ENCODE results near the gene TRHDE.

Gene TRHDE

DNA sequence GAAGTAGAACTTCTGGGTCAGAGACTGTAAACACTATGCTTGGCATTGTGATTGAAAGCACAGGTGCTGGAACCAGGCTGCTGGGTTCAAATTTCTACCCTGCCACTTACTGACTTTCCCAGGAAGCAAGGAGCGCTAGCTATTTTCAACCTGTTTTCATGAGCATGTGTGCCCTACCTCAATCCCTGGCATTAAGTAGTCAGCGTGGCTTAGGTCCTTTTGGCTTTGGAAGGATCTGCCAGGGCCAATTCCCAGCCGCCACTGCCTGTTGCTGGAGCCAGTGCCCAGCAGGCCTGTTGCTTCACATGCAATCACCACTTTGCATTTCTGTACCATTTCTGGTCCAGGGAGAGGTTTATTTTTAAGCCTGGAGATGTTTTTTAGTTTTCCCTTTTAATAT, 196.3 kb downstream of the TRHDE start:
- no peak for DNase-seq (ENCODE audit: low spot score)
- H2BK120ac ChIP-seq (ENCODE audit: low read depth, low read length): no peak overlapping the region
- H4K91ac ChIP-seq (ENCODE audit: low read depth, low read length, poor library complexity): no peak overlapping the region
- no peaks in the 10 kb centered on the region for H3K79me1 ChIP-seq (ENCODE audit: low read depth, low read length)
- no peak overlapping the region for H2AFZ ChIP-seq (ENCODE audit: low read length)
- H2BK12ac ChIP-seq (ENCODE audit: low read length): no peak overlapping the region
- no peak overlapping the region for H2BK15ac ChIP-seq (ENCODE audit: low read length)
- H3K4me3 ChIP-seq (ENCODE audit: low read length in 2 of 2): no peak overlapping the region
- H3K4me1 ChIP-seq (ENCODE audit: control insufficient read depth in 2 of 2, insufficient read depth in 1 of 2, low read depth in 1 of 2, low read length in 2 of 2): no peaks in the 10 kb centered on the region
- no peaks in the 10 kb centered on the region for H3K36me3 ChIP-seq (replicated peaks in 1 of 2; ENCODE audit: control insufficient read depth in 2 of 2, insufficient read depth in 2 of 2, low read length in 2 of 2)
- H3K14ac ChIP-seq (ENCODE audit: low read length): no peak overlapping the region
- H3K27me3 ChIP-seq (ENCODE audit: control insufficient read depth in 3 of 3, insufficient read depth in 3 of 3, low read depth in 1 of 3, low read length in 3 of 3): no peaks in the 10 kb centered on the region
- H2BK5ac ChIP-seq (ENCODE audit: low read length): no peak overlapping the region
- H3K9me3 ChIP-seq (replicated peaks in 1 of 2; ENCODE audit: control insufficient read depth in 2 of 2, insufficient read depth in 1 of 2, low read depth in 1 of 2, low read length in 2 of 2): no peaks in the 10 kb centered on the region
- H2AK5ac ChIP-seq (ENCODE audit: low read depth, low read length): no peak overlapping the region
- no peak overlapping the region for H3K4ac ChIP-seq (ENCODE audit: low read length)
- no CpG with 5 or more reads among the region's 3 CpGs for WGBS, 2 donors (ENCODE audit: extremely low coverage in 2 of 2, insufficient read length in 2 of 2, insufficient replicate concordance in 1 of 2)
- no peak overlapping the region for H3K27ac ChIP-seq (replicated peaks; ENCODE audit: low read length)
- peak overlapping the region; percentile 30 for H4K8ac ChIP-seq (ENCODE audit: low read depth, low read length)
- H3K9ac ChIP-seq (ENCODE audit: low read depth, low read length, poor library complexity): no peak overlapping the region
- no peak overlapping the region for H3K23ac ChIP-seq (ENCODE audit: low read depth, low read length, poor library complexity)
- H3K4me2 ChIP-seq (ENCODE audit: insufficient read depth, low read length, poor library complexity, severe bottlenecking): no peak overlapping the region
- H3K18ac ChIP-seq (ENCODE audit: low read length): no peak overlapping the region

DNA sequence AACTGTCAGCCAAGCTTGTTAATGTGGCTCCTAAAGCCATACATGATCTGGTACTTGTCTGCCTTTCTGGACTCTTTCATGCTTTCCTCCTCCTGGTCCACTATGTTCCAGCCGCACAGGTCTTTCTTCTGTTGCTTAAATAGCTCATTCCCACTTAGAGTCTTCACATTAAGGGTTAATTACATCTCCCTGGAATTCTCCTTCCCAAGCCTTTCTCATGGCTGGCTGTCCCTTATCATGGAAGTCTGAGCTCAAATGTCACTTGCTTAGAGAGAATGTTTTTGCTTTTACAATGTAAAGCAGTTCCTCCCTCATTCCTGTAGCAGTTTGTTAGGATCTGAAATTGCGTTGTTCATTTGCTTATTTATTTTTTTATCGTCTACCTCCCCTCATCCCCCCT, 199.6 kb downstream of the TRHDE start:
- Histone ChIP-seq H4K8ac (ENCODE audit: low read depth, low read length) (no peak overlapping the region), H3K9ac (ENCODE audit: low read depth, low read length, poor library complexity) (no peak overlapping the region), H2BK15ac (ENCODE audit: low read length) (no peak overlapping the region), H2BK120ac (ENCODE audit: low read depth, low read length) (no peak overlapping the region), H3K4ac (ENCODE audit: low read length) (no peak overlapping the region), H3K4me2 (ENCODE audit: insufficient read depth, low read length, poor library complexity, severe bottlenecking) (no peak overlapping the region), H3K79me1 (ENCODE audit: low read depth, low read length) (no peaks in the 10 kb centered on the region), H3K4me3 (ENCODE audit: low read length in 2 of 2) (no peak overlapping the region), H3K14ac (ENCODE audit: low read length) (no peak overlapping the region), H2AFZ (ENCODE audit: low read length) (peak overlapping the region; percentile 31), H3K27me3 (ENCODE audit: control insufficient read depth in 3 of 3, insufficient read depth in 3 of 3, low read depth in 1 of 3, low read length in 3 of 3) (no peaks in the 10 kb centered on the region), H3K27ac (replicated peaks; ENCODE audit: low read length) (no peak overlapping the region), H3K36me3 (replicated peaks in 1 of 2; ENCODE audit: control insufficient read depth in 2 of 2, insufficient read depth in 2 of 2, low read length in 2 of 2) (no peaks in the 10 kb centered on the region), H3K18ac (ENCODE audit: low read length) (no peak overlapping the region), H3K9me3 (replicated peaks in 1 of 2; ENCODE audit: control insufficient read depth in 2 of 2, insufficient read depth in 1 of 2, low read depth in 1 of 2, low read length in 2 of 2) (no peaks in the 10 kb centered on the region), H2BK5ac (ENCODE audit: low read length) (no peak overlapping the region), H2BK12ac (ENCODE audit: low read length) (no peak overlapping the region), H3K23ac (ENCODE audit: low read depth, low read length, poor library complexity) (no peak overlapping the region), H3K4me1 (ENCODE audit: control insufficient read depth in 2 of 2, insufficient read depth in 1 of 2, low read depth in 1 of 2, low read length in 2 of 2) (no peaks in the 10 kb centered on the region), H2AK5ac (ENCODE audit: low read depth, low read length) (no peak overlapping the region), H4K91ac (ENCODE audit: low read depth, low read length, poor library complexity) (no peak overlapping the region)
- WGBS, 2 donors (ENCODE audit: extremely low coverage in 2 of 2, insufficient read length in 2 of 2, insufficient replicate concordance in 1 of 2): no CpG with 5 or more reads among the region's 3 CpGs
- no peak for DNase-seq (ENCODE audit: low spot score)

- Histone ChIP-seq H3K4ac (ENCODE audit: low read length) (no peak overlapping the region), H3K4me1 (ENCODE audit: control insufficient read depth in 2 of 2, insufficient read depth in 1 of 2, low read depth in 1 of 2, low read length in 2 of 2) (no peaks in the 10 kb centered on the region), H2BK120ac (ENCODE audit: low read depth, low read length) (no peak overlapping the region), H2BK5ac (ENCODE audit: low read length) (no peak overlapping the region), H3K23ac (ENCODE audit: low read depth, low read length, poor library complexity) (no peak overlapping the region), H3K27ac (replicated peaks; ENCODE audit: low read length) (no peak overlapping the region), H3K79me1 (ENCODE audit: low read depth, low read length) (no peaks in the 10 kb centered on the region), H2AK5ac (ENCODE audit: low read depth, low read length) (no peak overlapping the region), H3K9ac (ENCODE audit: low read depth, low read length, poor library complexity) (no peak overlapping the region), H3K14ac (ENCODE audit: low read length) (no peak overlapping the region), H2BK12ac (ENCODE audit: low read length) (no peak overlapping the region), H2AFZ (ENCODE audit: low read length) (peak overlapping the region; percentile 31), H3K4me2 (ENCODE audit: insufficient read depth, low read length, poor library complexity, severe bottlenecking) (no peak overlapping the region), H3K18ac (ENCODE audit: low read length) (no peak overlapping the region), H2BK15ac (ENCODE audit: low read length) (no peak overlapping the region), H4K8ac (ENCODE audit: low read depth, low read length) (no peak overlapping the region), H3K9me3 (replicated peaks in 1 of 2; ENCODE audit: control insufficient read depth in 2 of 2, insufficient read depth in 1 of 2, low read depth in 1 of 2, low read length in 2 of 2) (no peaks in the 10 kb centered on the region), H3K27me3 (ENCODE audit: control insufficient read depth in 3 of 3, insufficient read depth in 3 of 3, low read depth in 1 of 3, low read length in 3 of 3) (no peaks in the 10 kb centered on the region), H3K36me3 (replicated peaks in 1 of 2; ENCODE audit: control insufficient read depth in 2 of 2, insufficient read depth in 2 of 2, low read length in 2 of 2) (no peaks in the 10 kb centered on the region), H3K4me3 (ENCODE audit: low read length in 2 of 2) (no peak overlapping the region), H4K91ac (ENCODE audit: low read depth, low read length, poor library complexity) (no peak overlapping the region)
- no peak for DNase-seq (ENCODE audit: low spot score)
- WGBS, 2 donors (ENCODE audit: extremely low coverage in 2 of 2, insufficient read length in 2 of 2, insufficient replicate concordance in 1 of 2): no CpG with 5 or more reads among the region's 3 CpGs
These were observed 200.2 kb downstream of the TRHDE start for GRCh38 chr12:72472350-72472749.

DNA sequence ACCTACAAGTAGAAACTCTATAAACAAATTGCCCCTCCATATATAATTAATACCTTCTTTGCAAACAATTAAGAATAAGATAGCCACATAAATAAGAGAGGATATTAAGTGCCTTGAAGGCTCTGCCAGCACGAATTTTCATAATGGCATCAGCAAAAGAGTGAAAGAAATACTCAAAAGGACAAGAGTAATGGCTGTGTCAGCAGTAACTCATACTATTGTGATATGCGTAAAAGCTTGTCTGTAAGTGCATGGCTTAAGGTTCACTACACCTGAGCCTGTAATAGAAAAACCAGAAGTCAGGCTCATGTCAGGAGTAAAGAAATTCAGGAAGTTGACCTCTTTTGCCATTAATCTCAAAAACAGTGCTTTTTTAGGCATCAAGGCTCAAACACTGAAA, 204.1 kb downstream of the TRHDE start:
- H3K36me3 ChIP-seq (replicated peaks in 1 of 2; ENCODE audit: control insufficient read depth in 2 of 2, insufficient read depth in 2 of 2, low read length in 2 of 2): no peaks in the 10 kb centered on the region
- no peak overlapping the region for H2BK15ac ChIP-seq (ENCODE audit: low read length)
- no peak overlapping the region for H3K4ac ChIP-seq (ENCODE audit: low read length)
- H4K91ac ChIP-seq (ENCODE audit: low read depth, low read length, poor library complexity): no peak overlapping the region
- no peak overlapping the region for H3K9ac ChIP-seq (ENCODE audit: low read depth, low read length, poor library complexity)
- H3K27me3 ChIP-seq (ENCODE audit: control insufficient read depth in 3 of 3, insufficient read depth in 3 of 3, low read depth in 1 of 3, low read length in 3 of 3): no peaks in the 10 kb centered on the region
- no peak overlapping the region for H3K4me2 ChIP-seq (ENCODE audit: insufficient read depth, low read length, poor library complexity, severe bottlenecking)
- H3K4me3 ChIP-seq (ENCODE audit: low read length in 2 of 2): no peak overlapping the region
- H3K14ac ChIP-seq (ENCODE audit: low read length): no peak overlapping the region
- no peaks in the 10 kb centered on the region for H3K4me1 ChIP-seq (ENCODE audit: control insufficient read depth in 2 of 2, insufficient read depth in 1 of 2, low read depth in 1 of 2, low read length in 2 of 2)
- H4K8ac ChIP-seq (ENCODE audit: low read depth, low read length): no peak overlapping the region
- no peak overlapping the region for H2AFZ ChIP-seq (ENCODE audit: low read length)
- H3K27ac ChIP-seq (replicated peaks; ENCODE audit: low read length): no peak overlapping the region
- H3K79me1 ChIP-seq (ENCODE audit: low read depth, low read length): no peaks in the 10 kb centered on the region
- H2BK120ac ChIP-seq (ENCODE audit: low read depth, low read length): no peak overlapping the region
- no peak overlapping the region for H2BK12ac ChIP-seq (ENCODE audit: low read length)
- no peak overlapping the region for H3K23ac ChIP-seq (ENCODE audit: low read depth, low read length, poor library complexity)
- H2BK5ac ChIP-seq (ENCODE audit: low read length): no peak overlapping the region
- H2AK5ac ChIP-seq (ENCODE audit: low read depth, low read length): no peak overlapping the region
- no peak for DNase-seq (ENCODE audit: low spot score)
- H3K9me3 ChIP-seq (replicated peaks in 1 of 2; ENCODE audit: control insufficient read depth in 2 of 2, insufficient read depth in 1 of 2, low read depth in 1 of 2, low read length in 2 of 2): peaks cover 0 to 2% of the 10 kb centered on the region in 2 donors
- no CpG with 5 or more reads among the region's 2 CpGs for WGBS, 2 donors (ENCODE audit: extremely low coverage in 2 of 2, insufficient read length in 2 of 2, insufficient replicate concordance in 1 of 2)
- H3K18ac ChIP-seq (ENCODE audit: low read length): no peak overlapping the region

All from neuronal stem cell (in vitro differentiated cells).